ENCODE measurements around the gene PATZ1. TPM values are rescaled to one million over a fixed set of nuclear protein-coding genes. Genes with fewer than 3 reads are reported as not detected.

PATZ1 gene
- total and polyA plus RNA-seq, 2 of the 8 experiments (the other 6 are each of a cell fraction or from before 2014, with no cell fraction given): 62.1 to 70.9 TPM

GRCh38 chr22:31321421-31321820 is 24.7 kb downstream of the PATZ1 start:
- no peak overlapping the region for H2BK120ac ChIP-seq (replicated peaks; ENCODE audit: low read depth, low read length)
- CTCF ChIA-PET (ENCODE audit: partially characterized antibody): interaction anchor here (1.5 to 1.6 kb wide), 2 partner anchors 8 to 32 kb away, joined by 5 to 10 read pairs; no protein-coding TSS in a partner anchor
- H3K14ac ChIP-seq (ENCODE audit: insufficient read length): no peak overlapping the region
- H4K20me1 ChIP-seq (replicated peaks in 1 of 2; ENCODE audit: control insufficient read depth in 1 of 2, insufficient read depth in 2 of 2, low read length in 2 of 2): peaks cover 0 to 4% of the 10 kb centered on the region in 2 experiments
- POLR2A ChIA-PET (ENCODE audit: partially characterized antibody): interaction anchor here (1.1 to 2.9 kb wide), 5 partner anchors 7 to 29 kb away, joined by 4 to 11 read pairs (median 4); partner anchors contain the start of gene PIK3IP1
- no peak overlapping the region for H3K27ac ChIP-seq (ENCODE audit: low read depth, low read length)
- H3K9ac ChIP-seq (replicated peaks in 1 of 4; ENCODE audit: extremely low read depth in 1 of 4, low read depth in 3 of 4, low read length in 3 of 4): no peak overlapping the region
- H4K91ac ChIP-seq (replicated peaks; ENCODE audit: insufficient read length, low read length): no peak overlapping the region
- H3K9me3 ChIP-seq (ENCODE audit: insufficient read depth in 2 of 2, low read depth in 1 of 2, low read length in 1 of 2): no peaks in the 10 kb centered on the region
- H3K4me2 ChIP-seq (ENCODE audit: insufficient read depth in 1 of 2, low read depth in 2 of 2, low read length in 2 of 2): no peak overlapping the region
- H2AFZ ChIP-seq (ENCODE audit: low read length): no peak overlapping the region
- no peak overlapping the region for H3K18ac ChIP-seq (ENCODE audit: extremely low read depth, low read length)
- H3K79me2 ChIP-seq (ENCODE audit: control insufficient read depth in 1 of 2, insufficient read depth in 2 of 2, low read length in 2 of 2): no peaks in the 10 kb centered on the region
- no peaks in the 10 kb centered on the region for H3K79me1 ChIP-seq (ENCODE audit: low read depth, low read length)
- H2BK15ac ChIP-seq (ENCODE audit: low read length): no peak overlapping the region
- H4K8ac ChIP-seq (ENCODE audit: extremely low read depth, insufficient read depth, low read length): no peak overlapping the region
- H2BK20ac ChIP-seq (ENCODE audit: low read length): no peak overlapping the region
- no peaks in the 10 kb centered on the region for H3K27me3 ChIP-seq (replicated peaks in 1 of 4; ENCODE audit: control insufficient read depth in 3 of 4, extremely low read depth in 1 of 4, insufficient read depth in 3 of 4, low read length in 3 of 4)
- DNase-seq (ENCODE audit: low read depth in 1 of 2, low spot score in 2 of 2) (no peak), FAIRE-seq (no peak)
- no peak overlapping the region for H3K4me3 ChIP-seq (ENCODE audit: extremely low read depth in 1 of 4, insufficient read depth in 2 of 4, low read depth in 3 of 4, low read length in 4 of 4)
- TF ChIP-seq KDM1A (IDR thresholded peaks at IDR 0.05; ENCODE audit: borderline replicate concordance, low read length) (no peak), CEBPB (IDR thresholded peaks at IDR 0.05; ENCODE audit: low read depth, low read length) (no peak), EZH2 (IDR thresholded peaks at IDR 0.05; ENCODE audit: low read depth, low read length, severe bottlenecking) (no peak), EP300 (IDR thresholded peaks at IDR 0.05; ENCODE audit: borderline replicate concordance in 1 of 2, low read depth in 2 of 2, low read length in 2 of 2) (no peak), SIN3A (conservative IDR thresholded peaks at IDR 0.05 in 1 of 2, IDR thresholded peaks at IDR 0.05 in 1 of 2; ENCODE audit: low read depth in 1 of 2, low read length in 2 of 2) (no peak), CHD2 (IDR thresholded peaks at IDR 0.05; ENCODE audit: low read length) (no peak), MAFK (IDR thresholded peaks at IDR 0.05; ENCODE audit: low read depth, low read length) (no peak), TBP (IDR thresholded peaks at IDR 0.05; ENCODE audit: low read depth, low read length) (no peak)
- H4K5ac ChIP-seq (ENCODE audit: insufficient read length, low read depth, low read length): no peak overlapping the region
- H3K4ac ChIP-seq (replicated peaks; ENCODE audit: insufficient read length, low read depth, low read length): no peak overlapping the region
- H3K4me1 ChIP-seq (replicated peaks in 1 of 4; ENCODE audit: control insufficient read depth in 3 of 4, insufficient read depth in 4 of 4, low read length in 3 of 4): no peaks in the 10 kb centered on the region
- no peak overlapping the region for H3K56ac ChIP-seq (replicated peaks; ENCODE audit: insufficient read length, low read depth, low read length)
- 93% methylated on average over 4 of the region's 4 CpGs; no CpG with 5 or more reads in 1 of the 2 experiments for WGBS, 2 experiments (ENCODE audit: extremely low coverage in 1 of 2, insufficient coverage in 1 of 2, insufficient read length in 1 of 2, insufficient replicate concordance in 2 of 2, low coverage in 1 of 2, low lambda C conversion rate in 2 of 2, missing lambda C conversion rate in 1 of 2)
- H2BK5ac ChIP-seq (ENCODE audit: low read depth, low read length): no peak overlapping the region
- H3K23me2 ChIP-seq (ENCODE audit: low read depth, low read length): no peaks in the 10 kb centered on the region
- no peak overlapping the region for H2AK5ac ChIP-seq (ENCODE audit: low read depth, low read length)
- H3K23ac ChIP-seq (ENCODE audit: insufficient read length): no peak overlapping the region
- no peak overlapping the region for H2BK12ac ChIP-seq (ENCODE audit: low read depth, low read length)
- peaks cover 8 to 16% (median 14%) of the 10 kb centered on the region in 4 experiments for H3K36me3 ChIP-seq (ENCODE audit: control insufficient read depth in 2 of 4, insufficient read depth in 4 of 4, low read length in 3 of 4)
